H1 (cell line): ENCODE data around the gene POLG. TPM values are rescaled to one million over a fixed set of nuclear protein-coding genes. Genes with fewer than 3 reads are reported as not detected.

Experiments used
- CTCF ChIA-PET: fragments of 300-600 bp; sonication (Branson Sonifier 250); formaldehyde crosslinking; loops from one replicate; lab custom pipeline; 2021; ENCODE audit not compliant: partially characterized antibody; lab: Charles Lee
- POLR2A ChIA-PET: fragments of 300-600 bp; sonication (Branson Sonifier 250); formaldehyde crosslinking; loops from one replicate; lab custom pipeline; 2021; ENCODE audit warnings: inconsistent platforms; ENCODE audit not compliant: partially characterized antibody; lab: Charles Lee
- DNase-seq, 2 experiments: peaks; one replicate each; pipeline versions ENCODE4 v3.0.0 to v3.0.0-alpha.2; 2010 to 2022; ENCODE audit warnings: low spot score in 2 of 2, low read depth in 1 of 2, mixed read lengths in 1 of 2
- FAIRE-seq: peaks from 2 replicates; lab custom pipeline; 2011; peaks lifted over from hg19 to GRCh38; lab: Jason Lieb, UNC
- H2AFZ ChIP-seq: 2 replicates; pipeline ENCODE4 v1.8.1; 2012; ENCODE audit warnings: low read length, inconsistent platforms
- H2AK5ac ChIP-seq: 2 replicates; pipeline ENCODE4 v1.6.1; 2013; ENCODE audit warnings: low read depth, low read length
- H2BK120ac ChIP-seq: replicated peaks from 2 replicates; pipeline ENCODE3; 2013; ENCODE audit warnings: low read depth, low read length, inconsistent platforms
- H2BK12ac ChIP-seq: 2 replicates; pipeline ENCODE4 v1.6.1; 2013; ENCODE audit warnings: low read depth, low read length
- H2BK15ac ChIP-seq: 2 replicates; pipeline ENCODE4 v1.6.1; 2013; ENCODE audit warnings: low read length
- H2BK20ac ChIP-seq: 2 replicates; pipeline ENCODE4 v1.6.1; 2013; ENCODE audit warnings: low read length
- H2BK5ac ChIP-seq: 2 replicates; pipeline ENCODE4 v1.6.1; 2013; ENCODE audit warnings: low read depth, low read length
- H3K14ac ChIP-seq: 2 replicates; pipeline ENCODE4 v1.6.1; 2013; ENCODE audit warnings: inconsistent platforms; ENCODE audit not compliant: insufficient read length
- H3K18ac ChIP-seq: 2 replicates; pipeline ENCODE4 v1.6.1; 2013; ENCODE audit warnings: low read length; ENCODE audit errors: extremely low read depth
- H3K23ac ChIP-seq: 2 replicates; pipeline ENCODE4 v1.6.1; 2013; ENCODE audit warnings: inconsistent platforms; ENCODE audit not compliant: insufficient read length
- H3K23me2 ChIP-seq: 2 replicates; pipeline ENCODE4 v1.6.1; 2013; ENCODE audit warnings: low read depth, low read length
- H3K27ac ChIP-seq: 2 replicates; pipeline ENCODE4 v1.6.1; 2011; ENCODE audit warnings: low read depth, low read length, inconsistent platforms
- H3K27me3 ChIP-seq, 4 experiments: replicated peaks in 1 of 4; 1 replicate in 1 of 4; 2 replicates in 3 of 4; pipeline versions ENCODE4 v1.6.1 to v1.8.1; 2011 to 2013; ENCODE audit warnings: low read length in 3 of 4, mild to moderate bottlenecking in 3 of 4, inconsistent platforms in 2 of 4, mixed read lengths in 2 of 4, moderate library complexity in 1 of 4; ENCODE audit not compliant: control insufficient read depth in 3 of 4, insufficient read depth in 3 of 4; ENCODE audit errors: extremely low read depth in 1 of 4
- H3K36me3 ChIP-seq, 4 experiments: 2 replicates each; pipeline versions ENCODE4 v1.6.1 to v1.8.1; 2011 to 2013; ENCODE audit warnings: mild to moderate bottlenecking in 4 of 4, low read length in 3 of 4, moderate library complexity in 2 of 4, control low read depth in 1 of 4, inconsistent platforms in 1 of 4; ENCODE audit not compliant: insufficient read depth in 4 of 4, control insufficient read depth in 2 of 4
- H3K4ac ChIP-seq: replicated peaks from 2 replicates; pipeline ENCODE3; 2013; ENCODE audit warnings: low read length, low read depth, mixed read lengths, inconsistent platforms; ENCODE audit not compliant: insufficient read length
- H3K4me1 ChIP-seq, 4 experiments: replicated peaks in 1 of 4; 1 replicate in 1 of 4; 2 replicates in 3 of 4; pipeline versions ENCODE4 v1.6.1 to v1.8.1; 2011 to 2013; ENCODE audit warnings: low read length in 3 of 4, inconsistent platforms in 2 of 4, mixed read lengths in 1 of 4; ENCODE audit not compliant: insufficient read depth in 4 of 4, control insufficient read depth in 3 of 4
- H3K4me2 ChIP-seq, 2 experiments: 2 replicates each; pipeline versions ENCODE4 v1.6.1 to v1.8.1; 2011 to 2013; ENCODE audit warnings: low read depth in 2 of 2, low read length in 2 of 2, control low read depth in 1 of 2, inconsistent platforms in 1 of 2, mild to moderate bottlenecking in 1 of 2; ENCODE audit not compliant: insufficient read depth in 1 of 2
- H3K4me3 ChIP-seq, 4 experiments: fragments of 200-600, 300-600 bp in 1 of 4; sonication (generic), shearing (Covaris generic), sonication (Bioruptor Twin) in 1 of 4; 2 replicates each; pipeline versions ENCODE4 v1.5.1 to v1.8.1; 2011 to 2016; ENCODE audit warnings: low read length in 4 of 4, low read depth in 3 of 4, control low read depth in 2 of 4, inconsistent platforms in 2 of 4, mild to moderate bottlenecking in 2 of 4, mixed read lengths in 1 of 4, moderate library complexity in 1 of 4; ENCODE audit not compliant: insufficient read depth in 2 of 4; ENCODE audit errors: extremely low read depth in 1 of 4
- H3K56ac ChIP-seq: replicated peaks from 2 replicates; pipeline ENCODE3; 2013; ENCODE audit warnings: low read depth, mild to moderate bottlenecking, mixed read lengths, low read length, inconsistent platforms; ENCODE audit not compliant: insufficient read length
- H3K79me1 ChIP-seq: 2 replicates; pipeline ENCODE4 v1.6.1; 2013; ENCODE audit warnings: low read depth, low read length, control low read depth
- H3K79me2 ChIP-seq, 2 experiments: 2 replicates each; pipeline versions ENCODE4 v1.6.1 to v1.8.1; 2012 to 2013; ENCODE audit warnings: low read length in 2 of 2, mild to moderate bottlenecking in 2 of 2, inconsistent platforms in 1 of 2; ENCODE audit not compliant: insufficient read depth in 2 of 2, control insufficient read depth in 1 of 2
- H3K9ac ChIP-seq, 4 experiments: replicated peaks in 1 of 4; 1 replicate in 1 of 4; 2 replicates in 3 of 4; pipeline versions ENCODE4 v1.6.1 to v1.8.1; 2011 to 2013; ENCODE audit warnings: low read depth in 3 of 4, low read length in 3 of 4, control low read depth in 2 of 4, mild to moderate bottlenecking in 2 of 4, moderate library complexity in 2 of 4, inconsistent platforms in 1 of 4; ENCODE audit errors: extremely low read depth in 1 of 4
- H3K9me3 ChIP-seq, 2 experiments: 2 replicates each; pipeline versions ENCODE4 v1.6.1 to v1.8.1; 2012 to 2013; ENCODE audit warnings: mild to moderate bottlenecking in 2 of 2, moderate library complexity in 2 of 2, control low read depth in 1 of 2, inconsistent platforms in 1 of 2, low read depth in 1 of 2, low read length in 1 of 2, mixed read lengths in 1 of 2; ENCODE audit not compliant: insufficient read depth in 2 of 2
- H4K20me1 ChIP-seq, 2 experiments: replicated peaks in 1 of 2; 2 replicates each; pipeline versions ENCODE3 to v1.8.1; 2011 to 2013; ENCODE audit warnings: inconsistent platforms in 2 of 2, low read length in 2 of 2, mild to moderate bottlenecking in 1 of 2; ENCODE audit not compliant: insufficient read depth in 2 of 2, control insufficient read depth in 1 of 2
- H4K5ac ChIP-seq: 2 replicates; pipeline ENCODE4 v1.6.1; 2013; ENCODE audit warnings: low read length, low read depth, mixed read lengths, inconsistent platforms; ENCODE audit not compliant: insufficient read length
- H4K8ac ChIP-seq: 2 replicates; pipeline ENCODE4 v1.8.0; 2013; ENCODE audit warnings: mild to moderate bottlenecking, moderate library complexity, low read length, inconsistent platforms; ENCODE audit not compliant: insufficient read depth; ENCODE audit errors: extremely low read depth
- H4K91ac ChIP-seq: replicated peaks from 2 replicates; pipeline ENCODE3; 2013; ENCODE audit warnings: low read length, mixed read lengths, inconsistent platforms; ENCODE audit not compliant: insufficient read length
- CBX5 ChIP-seq: fragments of 300-800, 300-1000 bp; sonication (generic); IDR thresholded peaks from 2 replicates; pipeline ENCODE4 v1.7.1; 2016; ENCODE audit warnings: antibody characterized with exemption, low read length, low read depth
- GTF2F1 ChIP-seq: IDR thresholded peaks from 2 replicates; pipeline ENCODE4 v1.6.1; 2012; ENCODE audit warnings: low read depth, low read length, improper control_type of control experiment, borderline replicate concordance
- HDAC2 ChIP-seq, 2 experiments: fragments of 300-600 bp in 1 of 2; sonication (generic) in 1 of 2; IDR thresholded peaks; 2 replicates each; pipeline ENCODE4 v1.6.1; 2011 to 2012; ENCODE audit warnings: low read depth in 2 of 2, low read length in 2 of 2, mild to moderate bottlenecking in 2 of 2, moderate library complexity in 2 of 2, borderline replicate concordance in 1 of 2, inconsistent platforms in 1 of 2
- HDAC6 ChIP-seq: IDR thresholded peaks from one replicate; pipeline ENCODE4 v1.7.1; 2012; ENCODE audit warnings: low read depth, mild to moderate bottlenecking, inconsistent platforms, low read length, moderate library complexity
- JUN ChIP-seq: IDR thresholded peaks from 2 replicates; pipeline ENCODE4 v1.6.1; 2011; ENCODE audit warnings: low read depth, mild to moderate bottlenecking, improper control_type of control experiment, low read length
- MAFK ChIP-seq: IDR thresholded peaks from 2 replicates; pipeline ENCODE4 v1.6.1; 2012; ENCODE audit warnings: low read depth, mild to moderate bottlenecking, improper control_type of control experiment, low read length
- MAX ChIP-seq: IDR thresholded peaks from 2 replicates; pipeline ENCODE4 v1.6.1; 2012; ENCODE audit warnings: inconsistent platforms
- SIX5 ChIP-seq: IDR thresholded peaks from 2 replicates; pipeline ENCODE4 v1.6.1; 2011; ENCODE audit warnings: mild to moderate bottlenecking, low read depth, low read length
- SP2 ChIP-seq: IDR thresholded peaks from 2 replicates; pipeline ENCODE4 v1.6.1; 2012; ENCODE audit warnings: mild to moderate bottlenecking, low read length, inconsistent platforms
- TAF1 ChIP-seq: IDR thresholded peaks from 2 replicates; pipeline ENCODE4 v1.6.1; 2011; ENCODE audit warnings: mild to moderate bottlenecking, low read depth, low read length
- USF2 ChIP-seq: IDR thresholded peaks from 2 replicates; pipeline ENCODE4 v1.6.1; 2011; ENCODE audit warnings: low read length, improper control_type of control experiment
- WGBS, 2 experiments: shearing (Covaris generic) in 1 of 2; methylation state at CpG; one replicate each; pipeline versions ENCODE4 v1.1.6 to v1.1.7; 2013 to 2015; ENCODE audit warnings: low lambda C conversion rate in 2 of 2, mixed read lengths in 2 of 2, inconsistent platforms in 1 of 2, low coverage in 1 of 2, missing lambda C conversion rate in 1 of 2; ENCODE audit not compliant: insufficient replicate concordance in 2 of 2, insufficient coverage in 1 of 2, insufficient read length in 1 of 2; ENCODE audit errors: extremely low coverage in 1 of 2, missing lambda C conversion rate in 1 of 2; 5-methylcytosine and 5-hydroxymethylcytosine counted together
- polyA plus RNA-seq, 7 experiments: library from polyadenylated mRNA; depleted of rRNA in 3 of 7; stranded (reverse) in 5 of 7; unstranded in 2 of 7; fragments of >200 nt in 5 of 7; fragments of 200-250 nt in 2 of 7; gene quantifications; 1 replicate in 5 of 7; 2 replicates in 1 of 7; 4 replicates in 1 of 7; pipeline versions ENCODE4 v1.2.1 to v1.2.3, GENCODE V29; 2011 to 2013; ENCODE audit warnings: missing spikeins in 2 of 7, mixed read lengths in 2 of 7
- total RNA-seq: library from RNA; stranded (reverse); fragmentation: NEBNext Ultra II Directional; extraction: Animal tissue kit (Norgen Biotek cat#: 25700); gene quantifications from 2 replicates; pipeline ENCODE4 v1.2.1, GENCODE V29; 2021

The POLG gene
- total and polyA plus RNA-seq, 2 of the 8 experiments (the other 6 are each of a cell fraction or from before 2014, with no cell fraction given) = 14.8 to 52.3 TPM

GRCh38 chr15:89305395-89305794 lies 29.2 kb downstream of the POLG start:
- DNase-seq = no peak
- H3K79me2 ChIP-seq = no peaks in the 10 kb centered on the region
- H3K23ac ChIP-seq = no peak overlapping the region
- no peaks in the 10 kb centered on the region for H3K23me2 ChIP-seq
- H4K5ac ChIP-seq = no peak overlapping the region
- H3K9ac ChIP-seq = no peak overlapping the region
- peaks cover 0 to 3% of the 10 kb centered on the region in 2 experiments for H4K20me1 ChIP-seq
- no peak for FAIRE-seq
- H2BK15ac ChIP-seq = no peak overlapping the region
- H3K56ac ChIP-seq = no peak overlapping the region
- H2BK5ac ChIP-seq = no peak overlapping the region
- peaks cover 32 to 90% (median 78%) of the 10 kb centered on the region in 4 experiments for H3K36me3 ChIP-seq
- no peak overlapping the region for H4K8ac ChIP-seq
- H3K4ac ChIP-seq = no peak overlapping the region
- ChIA-PET POLR2A (interaction anchor here (1.2 to 20.0 kb wide), 2 partner anchors 10 to 22 kb away, joined by 4 to 250 read pairs; partner anchors contain the start of gene POLG), CTCF (interaction anchor here (0.9 to 1.9 kb wide), 7 partner anchors 10 to 138 kb away, joined by 3 to 10 read pairs (median 4); no protein-coding TSS in a partner anchor)
- H3K27ac ChIP-seq = no peak overlapping the region
- H3K14ac ChIP-seq = no peak overlapping the region
- no peak overlapping the region for H3K4me2 ChIP-seq
- no peak overlapping the region for H2BK12ac ChIP-seq
- no peaks in the 10 kb centered on the region for H3K27me3 ChIP-seq
- H2BK20ac ChIP-seq = no peak overlapping the region
- H4K91ac ChIP-seq = no peak overlapping the region
- H3K9me3 ChIP-seq = no peaks in the 10 kb centered on the region
- no peak overlapping the region for H2BK120ac ChIP-seq
- H3K4me3 ChIP-seq = no peak overlapping the region
- no peak overlapping the region for H2AK5ac ChIP-seq
- H2AFZ ChIP-seq = no peak overlapping the region
- WGBS, 2 experiments = 93% methylated on average over 3 of the region's 3 CpGs; no CpG with 5 or more reads in 1 of the 2 experiments
- H3K18ac ChIP-seq = no peak overlapping the region
- no peaks in the 10 kb centered on the region for H3K79me1 ChIP-seq
- H3K4me1 ChIP-seq = no peaks in the 10 kb centered on the region
- TF ChIP-seq SP2 (no peak), HDAC6 (no peak), MAX (no peak), CBX5 (no peak), HDAC2 (IDR thresholded peaks at IDR 0.05; ENCODE audit: borderline replicate concordance in 1 of 2, low read depth in 2 of 2, low read length in 2 of 2) (no peak), JUN (no peak), SIX5 (no peak), USF2 (no peak), TAF1 (no peak), GTF2F1 (no peak), MAFK (no peak)
